PFSK-1 (cell line): ENCODE results near the gene XYLT1.

Source experiments
- FOXP2 ChIP-seq: optimal IDR thresholded peaks from 2 replicates; pipeline ENCODE3; 2011; ENCODE audit warnings: borderline replicate concordance, control low read depth, inconsistent platforms; ENCODE audit not compliant: insufficient read depth; ENCODE audit errors: extremely low read length, extremely low read depth
- POLR2AphosphoS5 ChIP-seq: IDR thresholded peaks from 2 replicates; pipeline ENCODE4 v1.6.1; 2012; ENCODE audit warnings: low read depth, mild to moderate bottlenecking, control low read depth, low read length, moderate library complexity
- SIN3A ChIP-seq: IDR thresholded peaks from 2 replicates; pipeline ENCODE4 v1.6.1; 2012; ENCODE audit warnings: mild to moderate bottlenecking, low read length, moderate library complexity, borderline replicate concordance; ENCODE audit not compliant: insufficient read depth
- TAF1 ChIP-seq: IDR thresholded peaks from 2 replicates; pipeline ENCODE4 v1.6.1; 2012; ENCODE audit warnings: low read length, control low read depth, borderline replicate concordance; ENCODE audit not compliant: insufficient read depth
- TF ChIP-seq, protein P1 (sequence below), 2 experiments: IDR thresholded peaks; 2 replicates each; pipeline versions ENCODE4 v1.6.1 to v1.8.0; 2011 to 2012; ENCODE audit warnings: low read depth in 2 of 2, low read length in 2 of 2, control low read depth in 1 of 2, inconsistent platforms in 1 of 2, mild to moderate bottlenecking in 1 of 2, moderate library complexity in 1 of 2; ENCODE audit not compliant: insufficient read depth in 1 of 2

The XYLT1 gene

DNA sequence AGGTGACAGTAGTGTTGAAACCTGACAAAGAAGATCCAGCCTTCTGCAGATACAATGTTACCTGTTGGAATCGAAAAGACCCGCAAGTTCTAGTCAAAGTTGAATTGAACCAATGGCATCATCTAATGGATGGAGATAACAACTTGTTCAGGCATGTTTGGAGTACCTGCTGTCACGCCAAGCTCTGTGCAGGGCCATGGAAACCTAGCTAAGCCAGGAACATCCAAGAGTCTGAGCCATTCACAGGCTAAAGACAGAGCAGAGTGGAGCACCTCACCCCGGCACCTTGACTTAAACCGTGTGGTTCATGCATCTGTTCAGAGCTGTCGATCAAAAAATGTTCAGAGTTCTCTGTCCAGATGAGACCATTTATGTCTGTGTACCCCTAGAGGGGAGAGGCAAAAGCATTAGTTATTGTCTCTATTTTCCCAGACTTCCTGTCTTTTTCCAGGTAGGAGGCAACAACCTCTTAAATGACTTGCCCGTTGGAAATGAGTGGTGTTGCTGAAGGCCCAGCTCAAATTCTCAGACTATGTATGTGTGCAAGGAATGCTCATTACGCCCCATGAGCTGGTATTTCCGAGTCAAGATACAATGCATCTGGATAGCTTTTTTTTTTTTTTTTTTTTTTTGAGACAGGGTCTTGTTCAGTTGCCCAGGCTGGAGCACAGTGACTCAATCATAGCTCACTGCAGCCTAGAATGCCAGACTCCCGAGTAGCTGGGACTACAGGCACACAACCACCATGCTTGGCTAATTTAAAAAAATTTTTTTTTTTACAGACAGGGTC, 44.9 kb upstream of the XYLT1 start:
- TF ChIP-seq FOXP2 = no peak
- TF ChIP-seq, protein P1, sequence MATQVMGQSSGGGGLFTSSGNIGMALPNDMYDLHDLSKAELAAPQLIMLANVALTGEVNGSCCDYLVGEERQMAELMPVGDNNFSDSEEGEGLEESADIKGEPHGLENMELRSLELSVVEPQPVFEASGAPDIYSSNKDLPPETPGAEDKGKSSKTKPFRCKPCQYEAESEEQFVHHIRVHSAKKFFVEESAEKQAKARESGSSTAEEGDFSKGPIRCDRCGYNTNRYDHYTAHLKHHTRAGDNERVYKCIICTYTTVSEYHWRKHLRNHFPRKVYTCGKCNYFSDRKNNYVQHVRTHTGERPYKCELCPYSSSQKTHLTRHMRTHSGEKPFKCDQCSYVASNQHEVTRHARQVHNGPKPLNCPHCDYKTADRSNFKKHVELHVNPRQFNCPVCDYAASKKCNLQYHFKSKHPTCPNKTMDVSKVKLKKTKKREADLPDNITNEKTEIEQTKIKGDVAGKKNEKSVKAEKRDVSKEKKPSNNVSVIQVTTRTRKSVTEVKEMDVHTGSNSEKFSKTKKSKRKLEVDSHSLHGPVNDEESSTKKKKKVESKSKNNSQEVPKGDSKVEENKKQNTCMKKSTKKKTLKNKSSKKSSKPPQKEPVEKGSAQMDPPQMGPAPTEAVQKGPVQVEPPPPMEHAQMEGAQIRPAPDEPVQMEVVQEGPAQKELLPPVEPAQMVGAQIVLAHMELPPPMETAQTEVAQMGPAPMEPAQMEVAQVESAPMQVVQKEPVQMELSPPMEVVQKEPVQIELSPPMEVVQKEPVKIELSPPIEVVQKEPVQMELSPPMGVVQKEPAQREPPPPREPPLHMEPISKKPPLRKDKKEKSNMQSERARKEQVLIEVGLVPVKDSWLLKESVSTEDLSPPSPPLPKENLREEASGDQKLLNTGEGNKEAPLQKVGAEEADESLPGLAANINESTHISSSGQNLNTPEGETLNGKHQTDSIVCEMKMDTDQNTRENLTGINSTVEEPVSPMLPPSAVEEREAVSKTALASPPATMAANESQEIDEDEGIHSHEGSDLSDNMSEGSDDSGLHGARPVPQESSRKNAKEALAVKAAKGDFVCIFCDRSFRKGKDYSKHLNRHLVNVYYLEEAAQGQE (IDR thresholded peaks at IDR 0.05; ENCODE audit: insufficient read depth in 1 of 2, low read depth in 2 of 2, low read length in 2 of 2) = no peak
- TF ChIP-seq SIN3A = no peak
- no peak for TF ChIP-seq TAF1

DNA sequence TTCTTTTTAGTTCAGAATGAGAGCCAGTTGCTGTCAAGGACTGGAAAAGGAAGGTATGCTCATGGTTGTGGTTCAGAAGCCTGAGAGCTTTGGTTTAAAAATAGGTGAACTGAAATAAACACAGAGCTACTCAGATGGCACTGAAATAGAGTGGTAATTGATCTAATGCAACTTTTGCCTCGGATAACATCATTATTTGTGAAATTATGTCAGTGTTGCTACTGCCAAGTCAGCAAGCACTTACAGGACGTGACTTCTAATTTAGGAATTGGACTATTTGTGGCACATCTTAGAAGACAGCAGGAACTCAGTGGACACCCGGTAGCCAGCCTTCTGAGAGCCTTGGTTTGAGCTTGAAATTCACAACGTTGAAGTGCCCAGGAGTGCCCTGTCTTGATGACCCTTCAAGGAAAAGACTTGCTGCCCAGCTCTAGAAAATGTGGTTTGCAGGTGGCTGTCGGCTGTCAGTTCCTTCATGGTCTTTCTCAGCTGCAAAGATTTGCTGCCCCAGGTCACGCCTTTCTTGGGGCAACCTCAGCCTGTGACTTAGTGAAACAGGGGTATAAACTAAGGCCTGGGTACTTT, 42.0 kb upstream of the XYLT1 start:
- TF ChIP-seq, protein P1 (IDR thresholded peaks at IDR 0.05; ENCODE audit: insufficient read depth in 1 of 2, low read depth in 2 of 2, low read length in 2 of 2) = no peak
- TF ChIP-seq SIN3A = no peak
- no peak for TF ChIP-seq POLR2AphosphoS5
- TF ChIP-seq TAF1 = no peak
- TF ChIP-seq FOXP2 = no peak

DNA sequence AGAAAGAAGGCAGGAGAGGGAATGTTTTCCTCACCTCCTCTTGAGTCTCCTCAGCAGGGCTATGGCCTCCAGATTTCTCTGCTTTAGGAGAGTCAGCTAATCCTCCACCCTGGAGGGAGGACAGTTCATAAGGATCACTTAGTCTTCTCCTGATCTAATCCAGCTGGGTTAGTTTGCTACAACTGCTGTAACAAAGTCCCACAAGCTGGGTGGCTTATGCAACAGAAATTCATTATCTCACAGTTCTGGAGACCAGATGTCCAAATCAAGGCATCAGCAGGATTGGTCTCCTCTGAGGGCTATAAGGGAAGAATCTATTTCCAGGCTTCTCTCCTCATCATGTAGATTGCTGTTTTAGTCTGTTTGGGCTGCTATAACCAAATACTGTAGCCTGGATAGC, 40.6 kb upstream of the XYLT1 start:
- TF ChIP-seq TAF1 (no peak), POLR2AphosphoS5 (no peak), FOXP2 (no peak), SIN3A (no peak)
- TF ChIP-seq, protein P1 (IDR thresholded peaks at IDR 0.05; ENCODE audit: insufficient read depth in 1 of 2, low read depth in 2 of 2, low read length in 2 of 2) = no peak

DNA sequence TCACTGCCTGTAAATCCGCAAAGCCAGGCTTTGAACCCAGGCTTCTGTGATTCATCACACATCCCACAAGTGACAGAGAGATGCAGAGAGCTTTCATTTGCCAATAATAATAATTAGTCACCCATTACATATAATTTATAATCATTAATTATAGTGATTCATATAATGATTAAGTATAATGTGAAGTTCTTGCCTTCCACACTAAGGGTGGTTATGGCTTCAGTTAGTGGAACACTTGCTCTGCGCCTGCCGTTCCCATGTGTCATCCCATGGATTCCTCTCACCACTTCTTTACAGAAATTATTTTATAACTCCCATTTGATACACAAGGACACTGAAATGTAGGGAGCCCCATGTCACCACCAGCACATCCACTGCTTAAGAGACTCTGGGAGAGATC, 39.8 kb upstream of the XYLT1 start:
- TF ChIP-seq POLR2AphosphoS5 = no peak
- no peak for TF ChIP-seq SIN3A
- TF ChIP-seq TAF1 = no peak
- TF ChIP-seq, protein P1 (IDR thresholded peaks at IDR 0.05; ENCODE audit: insufficient read depth in 1 of 2, low read depth in 2 of 2, low read length in 2 of 2) = no peak
- TF ChIP-seq FOXP2 = no peak

DNA sequence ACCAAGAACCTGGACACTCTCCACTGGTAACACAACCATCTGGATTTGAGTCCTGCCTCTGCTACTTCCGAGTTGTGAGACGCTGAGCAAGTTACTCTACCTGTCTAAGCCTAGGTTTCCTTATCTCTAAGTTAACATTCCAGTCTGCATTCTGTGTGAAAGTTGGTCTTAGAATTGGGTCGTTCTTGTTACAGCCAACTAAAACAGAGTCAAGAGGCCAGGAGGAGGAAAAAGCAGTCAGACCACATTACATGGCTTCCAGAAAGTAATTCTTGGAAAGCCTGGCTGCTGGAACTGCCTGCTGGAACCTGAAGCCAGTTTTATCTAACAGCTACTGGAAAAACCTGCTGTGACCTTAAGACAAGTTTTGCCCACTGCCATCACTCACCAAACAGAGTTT, 38.4 kb upstream of the XYLT1 start:
- TF ChIP-seq TAF1 (no peak), POLR2AphosphoS5 (no peak), FOXP2 (no peak), SIN3A (no peak)
- TF ChIP-seq, protein P1 (IDR thresholded peaks at IDR 0.05; ENCODE audit: insufficient read depth in 1 of 2, low read depth in 2 of 2, low read length in 2 of 2) = no peak
